ENCODE data around the gene UBE2K.

The UBE2K gene

DNA sequence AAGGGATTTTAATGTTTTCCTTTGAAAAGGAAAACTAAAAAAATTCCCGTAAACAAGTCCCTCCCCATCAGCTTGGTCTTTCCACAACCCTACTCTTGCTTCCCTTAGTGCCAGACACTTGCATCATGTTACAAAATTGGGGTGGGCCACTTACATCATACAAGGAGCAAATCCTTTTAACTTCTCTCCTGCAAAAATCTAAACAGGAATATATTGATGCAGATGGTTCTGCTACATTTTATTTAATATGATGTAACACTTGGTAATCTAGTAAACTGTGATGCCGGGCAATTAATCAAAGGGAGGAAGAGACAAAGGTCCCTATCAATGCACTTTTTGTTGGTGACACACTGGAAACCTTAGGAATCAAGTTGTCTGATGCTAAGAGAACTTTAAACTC lies 125.3 kb downstream of the UBE2K start:
- H3K4me1 ChIP-seq (ENCODE audit: control insufficient read depth, insufficient read depth, low read length), result no peaks in the 10 kb centered on the region
- H3K9me3 ChIP-seq (ENCODE audit: control insufficient read depth, insufficient read depth, low read depth, low read length), result no peaks in the 10 kb centered on the region
- ChIA-PET CTCF (no interaction called here), POLR2A (no interaction called here)
- H3K27ac ChIP-seq (ENCODE audit: extremely low read depth, low read depth, low read length), result no peak overlapping the region
- peaks cover 0 to 16% of the 10 kb centered on the region in 2 experiments; a peak in 2 of 3 replicates for H3K36me3 ChIP-seq (ENCODE audit: control insufficient read depth in 2 of 2, insufficient read depth in 1 of 2, low read length in 2 of 2)
- H3K4me3 ChIP-seq (ENCODE audit: low read depth, low read length), result no peak overlapping the region
- TF ChIP-seq INSM2 (tag by site-specific recombination; IDR thresholded peaks at IDR 0.05) (no peak), ZNF16 (tag by site-specific recombination; IDR thresholded peaks at IDR 0.05; ENCODE audit: low read depth) (no peak), PATZ1 (tag by site-specific recombination; IDR thresholded peaks at IDR 0.05) (no peak), KLF16 (tag by site-specific recombination; IDR thresholded peaks at IDR 0.05) (peak; percentile 53; the same call in 1 of the 2 replicates), SALL2 (tag by site-specific recombination; IDR thresholded peaks at IDR 0.05; ENCODE audit: borderline replicate concordance) (no peak), ZNF335 (tag by site-specific recombination; conservative IDR thresholded peaks at IDR 0.05) (no peak), ZNF785 (tag by site-specific recombination; IDR thresholded peaks at IDR 0.05) (no peak), ZNF175 (tag by site-specific recombination; IDR thresholded peaks at IDR 0.05) (no peak), ZNF529 (tag by site-specific recombination; IDR thresholded peaks at IDR 0.05; ENCODE audit: insufficient replicate concordance) (no peak), ZNF792 (tag by site-specific recombination; IDR thresholded peaks at IDR 0.05) (no peak), ZNF654 (tag by site-specific recombination; IDR thresholded peaks at IDR 0.05; ENCODE audit: low read depth) (no peak), ZNF701 (tag by site-specific recombination; IDR thresholded peaks at IDR 0.05) (no peak), ZNF169 (tag by site-specific recombination; IDR thresholded peaks at IDR 0.05) (no peak), ZEB2 (tag by site-specific recombination; IDR thresholded peaks at IDR 0.05) (0 out of 2 replicates have a peak, but pooled peaks have one; percentile 39), ZNF146 (tag by site-specific recombination; IDR thresholded peaks at IDR 0.05) (no peak), REST (tag by site-specific recombination; IDR thresholded peaks at IDR 0.05) (no peak), ZNF830 (tag by site-specific recombination; IDR thresholded peaks at IDR 0.05; ENCODE audit: low read depth) (no peak), ZNF623 (tag by site-specific recombination; IDR thresholded peaks at IDR 0.05) (no peak), ZNF174 (tag by site-specific recombination; IDR thresholded peaks at IDR 0.05) (no peak), ZNF121 (tag by site-specific recombination; IDR thresholded peaks at IDR 0.05) (no peak), ZNF324 (tag by site-specific recombination; IDR thresholded peaks at IDR 0.05) (no peak), FEZF1 (tag by site-specific recombination; IDR thresholded peaks at IDR 0.05) (peak; percentile 12; the same call in 1 of the 2 replicates), ZNF561 (tag by site-specific recombination; IDR thresholded peaks at IDR 0.05; ENCODE audit: borderline replicate concordance) (no peak), ZNF433 (tag by site-specific recombination; IDR thresholded peaks at IDR 0.05; ENCODE audit: low read depth) (no peak)
- TF ChIP-seq, protein P1, sequence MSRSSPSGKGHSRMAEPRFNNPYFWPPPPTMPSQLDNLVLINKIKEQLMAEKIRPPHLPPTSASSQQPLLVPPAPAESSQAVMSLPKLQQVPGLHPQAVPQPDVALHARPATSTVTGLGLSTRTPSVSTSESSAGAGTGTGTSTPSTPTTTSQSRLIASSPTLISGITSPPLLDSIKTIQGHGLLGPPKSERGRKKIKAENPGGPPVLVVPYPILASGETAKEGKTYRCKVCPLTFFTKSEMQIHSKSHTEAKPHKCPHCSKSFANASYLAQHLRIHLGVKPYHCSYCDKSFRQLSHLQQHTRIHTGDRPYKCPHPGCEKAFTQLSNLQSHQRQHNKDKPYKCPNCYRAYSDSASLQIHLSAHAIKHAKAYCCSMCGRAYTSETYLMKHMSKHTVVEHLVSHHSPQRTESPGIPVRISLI (tag by site-specific recombination; IDR thresholded peaks at IDR 0.05), result no peak
- TF ChIP-seq, protein P2, sequence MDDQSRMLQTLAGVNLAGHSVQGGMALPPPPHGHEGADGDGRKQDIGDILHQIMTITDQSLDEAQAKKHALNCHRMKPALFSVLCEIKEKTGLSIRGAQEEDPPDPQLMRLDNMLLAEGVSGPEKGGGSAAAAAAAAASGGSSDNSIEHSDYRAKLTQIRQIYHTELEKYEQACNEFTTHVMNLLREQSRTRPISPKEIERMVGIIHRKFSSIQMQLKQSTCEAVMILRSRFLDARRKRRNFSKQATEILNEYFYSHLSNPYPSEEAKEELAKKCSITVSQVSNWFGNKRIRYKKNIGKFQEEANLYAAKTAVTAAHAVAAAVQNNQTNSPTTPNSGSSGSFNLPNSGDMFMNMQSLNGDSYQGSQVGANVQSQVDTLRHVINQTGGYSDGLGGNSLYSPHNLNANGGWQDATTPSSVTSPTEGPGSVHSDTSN (CRISPR knock-in tag; IDR thresholded peaks at IDR 0.05), result no peak
- TF ChIP-seq, protein P3, sequence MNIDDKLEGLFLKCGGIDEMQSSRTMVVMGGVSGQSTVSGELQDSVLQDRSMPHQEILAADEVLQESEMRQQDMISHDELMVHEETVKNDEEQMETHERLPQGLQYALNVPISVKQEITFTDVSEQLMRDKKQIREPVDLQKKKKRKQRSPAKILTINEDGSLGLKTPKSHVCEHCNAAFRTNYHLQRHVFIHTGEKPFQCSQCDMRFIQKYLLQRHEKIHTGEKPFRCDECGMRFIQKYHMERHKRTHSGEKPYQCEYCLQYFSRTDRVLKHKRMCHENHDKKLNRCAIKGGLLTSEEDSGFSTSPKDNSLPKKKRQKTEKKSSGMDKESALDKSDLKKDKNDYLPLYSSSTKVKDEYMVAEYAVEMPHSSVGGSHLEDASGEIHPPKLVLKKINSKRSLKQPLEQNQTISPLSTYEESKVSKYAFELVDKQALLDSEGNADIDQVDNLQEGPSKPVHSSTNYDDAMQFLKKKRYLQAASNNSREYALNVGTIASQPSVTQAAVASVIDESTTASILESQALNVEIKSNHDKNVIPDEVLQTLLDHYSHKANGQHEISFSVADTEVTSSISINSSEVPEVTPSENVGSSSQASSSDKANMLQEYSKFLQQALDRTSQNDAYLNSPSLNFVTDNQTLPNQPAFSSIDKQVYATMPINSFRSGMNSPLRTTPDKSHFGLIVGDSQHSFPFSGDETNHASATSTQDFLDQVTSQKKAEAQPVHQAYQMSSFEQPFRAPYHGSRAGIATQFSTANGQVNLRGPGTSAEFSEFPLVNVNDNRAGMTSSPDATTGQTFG (tag by site-specific recombination; IDR thresholded peaks at IDR 0.05; ENCODE audit: borderline replicate concordance), result no peak

Data from HEK293 (cell line).